Keratinocyte (primary cell): Measurements from ENCODE around the gene CDK5RAP3. TPM values are rescaled to one million over a fixed set of nuclear protein-coding genes. Genes with fewer than 3 reads are reported as not detected.

Experiments used
- DNase-seq: peaks from one replicate; pipeline ENCODE4 v3.0.0-alpha.2; 2011; ENCODE audit warnings: low read depth, missing footprints, low spot score
- FAIRE-seq: peaks from 2 replicates; lab custom pipeline; 2011; peaks lifted over from hg19 to GRCh38; lab: Jason Lieb, UNC
- H2AFZ ChIP-seq: 2 replicates; pipeline ENCODE4 v1.6.0; 2012; ENCODE audit warnings: low read length, control low read depth, inconsistent platforms; ENCODE audit not compliant: control insufficient read depth
- H3K27ac ChIP-seq: 2 replicates; pipeline ENCODE4 v1.5.1; 2011; ENCODE audit warnings: low read length; ENCODE audit not compliant: control insufficient read depth, insufficient read depth
- H3K27me3 ChIP-seq: 3 replicates; pipeline ENCODE4 v1.6.0; 2011; ENCODE audit warnings: low read length; ENCODE audit not compliant: control insufficient read depth, insufficient read depth; ENCODE audit errors: extremely low read depth
- H3K36me3 ChIP-seq, 2 experiments: 2 replicates in 1 of 2; 3 replicates in 1 of 2; pipeline ENCODE4 v1.5.1; 2011; ENCODE audit warnings: low read length in 2 of 2, mild to moderate bottlenecking in 1 of 2; ENCODE audit not compliant: control insufficient read depth in 2 of 2, insufficient read depth in 2 of 2; ENCODE audit errors: extremely low read depth in 1 of 2
- H3K4me1 ChIP-seq: 3 replicates; pipeline ENCODE4 v1.5.1; 2011; ENCODE audit warnings: low read length; ENCODE audit not compliant: control insufficient read depth, insufficient read depth; ENCODE audit errors: extremely low read depth
- H3K4me2 ChIP-seq: 3 replicates; pipeline ENCODE4 v1.6.0; 2011; ENCODE audit warnings: low read depth, low read length; ENCODE audit not compliant: control insufficient read depth, insufficient read depth; ENCODE audit errors: extremely low read depth
- H3K4me3 ChIP-seq, 3 experiments: fragments of 200-600 bp in 1 of 3; sonication (generic) in 1 of 3; 2 replicates in 2 of 3; 3 replicates in 1 of 3; pipeline ENCODE4 v1.5.1; 2011 to 2016; ENCODE audit warnings: low read length in 3 of 3, mild to moderate bottlenecking in 3 of 3, control low read depth in 2 of 3, inconsistent platforms in 1 of 3, low read depth in 1 of 3, mixed read lengths in 1 of 3, mixed run types in 1 of 3, moderate library complexity in 1 of 3; ENCODE audit not compliant: control insufficient read depth in 2 of 3, insufficient read depth in 2 of 3; ENCODE audit errors: extremely low read depth in 1 of 3
- H3K79me2 ChIP-seq: 2 replicates; pipeline ENCODE4 v1.6.0; 2012; ENCODE audit warnings: low read length; ENCODE audit not compliant: control insufficient read depth, insufficient read depth
- H3K9ac ChIP-seq: 3 replicates; pipeline ENCODE4 v1.6.0; 2011; ENCODE audit warnings: low read length; ENCODE audit not compliant: control insufficient read depth, insufficient read depth; ENCODE audit errors: extremely low read depth
- H3K9me1 ChIP-seq: 3 replicates; pipeline ENCODE4 v1.6.0; 2011; ENCODE audit warnings: low read length; ENCODE audit not compliant: control insufficient read depth, insufficient read depth; ENCODE audit errors: extremely low read depth
- H3K9me3 ChIP-seq: 2 replicates; pipeline ENCODE4 v1.5.1; 2012; ENCODE audit warnings: low read depth, low read length; ENCODE audit not compliant: control insufficient read depth
- H4K20me1 ChIP-seq: 3 replicates; pipeline ENCODE4 v1.6.0; 2011; ENCODE audit warnings: low read length; ENCODE audit not compliant: control insufficient read depth, insufficient read depth; ENCODE audit errors: extremely low read depth
- CTCF ChIP-seq, 3 experiments: IDR thresholded peaks in 1 of 3; conservative IDR thresholded peaks in 1 of 3; optimal IDR thresholded peaks in 1 of 3; 2 replicates in 2 of 3; 3 replicates in 1 of 3; pipeline versions ENCODE3 to v1.5.1; 2011; ENCODE audit warnings: low read length in 3 of 3, mild to moderate bottlenecking in 3 of 3, moderate library complexity in 2 of 3, control low read depth in 1 of 3, inconsistent platforms in 1 of 3; ENCODE audit not compliant: insufficient read depth in 2 of 3; ENCODE audit errors: extremely low read depth in 1 of 3
- EZH2 ChIP-seq: IDR thresholded peaks from one replicate; pipeline ENCODE4 v1.6.1; 2012; ENCODE audit warnings: inconsistent platforms, mild to moderate bottlenecking, low read length, moderate library complexity
- dilution Hi-C: fragments of 300-500 bp; cut with MboI; formaldehyde crosslinking; loops from one replicate; pipeline ENCODE4 v1.7.0; 2020; ENCODE audit warnings: low sequenced_read_pairs; ENCODE audit not compliant: extremely low pct_ligation_motif_present
- polyA plus RNA-seq, 5 experiments: library from polyadenylated mRNA; depleted of rRNA in 3 of 5; stranded (reverse) in 3 of 5; stranded (forward) in 1 of 5; unstranded in 1 of 5; fragments of >200 nt; gene quantifications; 1 replicate in 1 of 5; 2 replicates in 3 of 5; 3 replicates in 1 of 5; pipeline versions ENCODE4 v1.2.1 to v1.2.3, GENCODE V29; 2011 to 2012; ENCODE audit warnings: missing spikeins in 2 of 5, low read depth in 1 of 5, low replicate concordance in 1 of 5

CDK5RAP3 gene
- polyA plus RNA-seq, 1 donor (not counting 4 experiments of a cell fraction or from before 2014, with no cell fraction given): 63.9 TPM

GRCh38 chr17:48011405-48012150 is 40.7 kb downstream of the CDK5RAP3 start:
- H3K27me3 ChIP-seq: peaks cover 8% of the 10 kb centered on the region
- no peak for DNase-seq
- H3K9me1 ChIP-seq: no peaks in the 10 kb centered on the region
- H3K4me2 ChIP-seq: peak overlapping the region; percentile 57
- peak overlapping the region; percentile 89 for H2AFZ ChIP-seq
- peak overlapping the region; percentile 19 for H3K9ac ChIP-seq
- no peaks in the 10 kb centered on the region for H3K9me3 ChIP-seq
- H3K79me2 ChIP-seq: no peaks in the 10 kb centered on the region
- no peak overlapping the region for H3K27ac ChIP-seq
- peaks cover 9% of the 10 kb centered on the region for H3K4me1 ChIP-seq
- peak overlapping the region in 2 of 3 experiments; percentile 47 to 59 for H3K4me3 ChIP-seq
- dilution Hi-C loops: no loop called here
- TF ChIP-seq EZH2 (no peak), CTCF (optimal IDR thresholded peaks at IDR 0.05 in 1 of 3, IDR thresholded peaks at IDR 0.05 in 1 of 3, conservative IDR thresholded peaks at IDR 0.05 in 1 of 3; ENCODE audit: extremely low read depth in 1 of 3, insufficient read depth in 2 of 3, low read length in 3 of 3) (peak; percentile 54 to 72 (median 68))
- H3K36me3 ChIP-seq: no peaks in the 10 kb centered on the region
- H4K20me1 ChIP-seq: no peaks in the 10 kb centered on the region
- FAIRE-seq: peak; percentile 59

DNA sequence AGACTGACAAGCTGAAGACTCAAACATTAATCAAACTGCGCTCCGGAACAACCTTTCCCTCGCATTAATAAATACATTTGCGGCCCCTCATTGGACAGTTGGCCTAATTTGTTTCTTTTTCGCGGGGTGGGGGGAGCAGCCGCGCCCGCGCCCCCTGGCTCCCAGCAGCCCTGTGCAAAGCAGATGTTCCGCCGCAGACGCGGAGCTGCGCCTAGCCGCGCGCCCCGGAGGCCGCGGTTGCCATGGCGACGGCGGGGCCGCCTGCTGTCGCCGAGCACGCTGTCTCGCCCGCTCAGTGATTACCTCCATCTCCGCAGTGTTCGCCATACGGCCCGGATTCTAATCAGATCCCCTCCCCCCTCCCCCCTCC is 41.2 kb downstream of the CDK5RAP3 start:
- Histone ChIP-seq H3K9me3 (no peaks in the 10 kb centered on the region), H4K20me1 (no peaks in the 10 kb centered on the region), H3K27me3 (peaks cover 8% of the 10 kb centered on the region), H3K9ac (peak overlapping the region; percentile 19), H3K79me2 (no peaks in the 10 kb centered on the region), H3K4me1 (peaks cover 9% of the 10 kb centered on the region), H3K27ac (no peak overlapping the region), H3K9me1 (no peaks in the 10 kb centered on the region), H3K36me3 (no peaks in the 10 kb centered on the region), H3K4me3 (peak overlapping the region in 2 of 3 experiments; percentile 47 to 59), H3K4me2 (peak overlapping the region; percentile 57), H2AFZ (peak overlapping the region; percentile 89)
- dilution Hi-C loops: no loop called here
- no peak for DNase-seq
- FAIRE-seq: no peak
- no peak for TF ChIP-seq CTCF (optimal IDR thresholded peaks at IDR 0.05 in 1 of 3, IDR thresholded peaks at IDR 0.05 in 1 of 3, conservative IDR thresholded peaks at IDR 0.05 in 1 of 3; ENCODE audit: extremely low read depth in 1 of 3, insufficient read depth in 2 of 3, low read length in 3 of 3)
- TF ChIP-seq EZH2: no peak
